Measurements from ENCODE around the gene EPB41L5. TPM values are rescaled to one million over a fixed set of nuclear protein-coding genes. Genes with fewer than 3 reads are reported as not detected.

Gene EPB41L5
- total and polyA plus RNA-seq, 9 donors: 9.3 to 39.5 (median 27.1) TPM

GRCh38 chr2:120108749-120109148, 95.9 kb downstream of the EPB41L5 start:
- H3K27ac ChIP-seq: no peak overlapping the region
- no peak overlapping the region for H3K4me3 ChIP-seq
- H3K36me3 ChIP-seq: no peaks in the 10 kb centered on the region
- intact Hi-C loops (cut with DNase I): no loop called here
- no peaks in the 10 kb centered on the region for H3K4me1 ChIP-seq (ENCODE audit: insufficient read depth)
- H3K27me3 ChIP-seq: no peaks in the 10 kb centered on the region
- H3K9me3 ChIP-seq: no peaks in the 10 kb centered on the region
- TF ChIP-seq EP300 (IDR thresholded peaks at IDR 0.05): no peak
- TF ChIP-seq POLR2A (IDR thresholded peaks at IDR 0.05): no peak
- no peak for TF ChIP-seq CTCF (IDR thresholded peaks at IDR 0.05)
- 93 to 95% (median 94%) methylated on average over 1 of the region's 1 CpG for WGBS, 3 donors
- DNase-seq: no peak

GRCh38 chr2:120109186-120110061, 96.5 kb downstream of the EPB41L5 start:
- no peak for DNase-seq
- intact Hi-C loops (cut with DNase I): no loop called here
- Histone ChIP-seq H3K9me3 (no peaks in the 10 kb centered on the region), H3K4me1 (ENCODE audit: insufficient read depth) (no peaks in the 10 kb centered on the region), H3K27ac (no peak overlapping the region), H3K4me3 (no peak overlapping the region), H3K27me3 (no peaks in the 10 kb centered on the region), H3K36me3 (no peaks in the 10 kb centered on the region)
- 71 to 83% (median 75%) methylated on average over 3 of the region's 3 CpGs for WGBS, 3 donors
- TF ChIP-seq POLR2A (IDR thresholded peaks at IDR 0.05): no peak
- no peak for TF ChIP-seq CTCF (IDR thresholded peaks at IDR 0.05)
- no peak for TF ChIP-seq EP300 (IDR thresholded peaks at IDR 0.05)

GRCh38 chr2:120110062-120110362, 97.1 kb downstream of the EPB41L5 start:
- no peaks in the 10 kb centered on the region for H3K9me3 ChIP-seq
- no peak for DNase-seq
- no peaks in the 10 kb centered on the region for H3K36me3 ChIP-seq
- no peaks in the 10 kb centered on the region for H3K4me1 ChIP-seq (ENCODE audit: insufficient read depth)
- no peaks in the 10 kb centered on the region for H3K27me3 ChIP-seq
- intact Hi-C loops (cut with DNase I): no loop called here
- TF ChIP-seq EP300 (IDR thresholded peaks at IDR 0.05) (no peak), CTCF (IDR thresholded peaks at IDR 0.05) (no peak), POLR2A (IDR thresholded peaks at IDR 0.05) (no peak)
- 94 to 96% (median 94%) methylated on average over 3 of the region's 3 CpGs for WGBS, 3 donors
- no peak overlapping the region for H3K4me3 ChIP-seq
- H3K27ac ChIP-seq: no peak overlapping the region

GRCh38 chr2:120110507-120110906, 97.6 kb downstream of the EPB41L5 start:
- Histone ChIP-seq H3K4me3 (no peak overlapping the region), H3K36me3 (no peaks in the 10 kb centered on the region), H3K27me3 (no peaks in the 10 kb centered on the region), H3K4me1 (ENCODE audit: insufficient read depth) (no peaks in the 10 kb centered on the region), H3K9me3 (no peaks in the 10 kb centered on the region), H3K27ac (no peak overlapping the region)
- no peak for DNase-seq
- TF ChIP-seq CTCF (IDR thresholded peaks at IDR 0.05): no peak
- no peak for TF ChIP-seq EP300 (IDR thresholded peaks at IDR 0.05)
- TF ChIP-seq POLR2A (IDR thresholded peaks at IDR 0.05): no peak
- 88 to 93% (median 93%) methylated on average over 6 of the region's 6 CpGs for WGBS, 3 donors
- intact Hi-C loops (cut with DNase I): no loop called here

All from ovary (tissue), 9 donors.